GM12878 (cell line): Measurements from ENCODE around the gene AKR1A1. TPM values are rescaled to one million over a fixed set of nuclear protein-coding genes. Genes with fewer than 3 reads are reported as not detected.
A peak's percentile ranks its signal among the peaks of the same experiment; 100 is the strongest.

Experiments used
- ATAC-seq: fragments of 200-7000 bp; cut with Tn5 transposase; 3 replicates; pipeline ENCODE4 v1.9.1; 2020; ENCODE audit warnings: mild to moderate bottlenecking, moderate library complexity
- BruUV-seq: library from RNA; stranded (reverse); fragments of 400-500 nt; replicated peaks from 2 replicates; lab custom pipeline; 2021; lab: Mats Ljungman, UMichigan
- CTCF ChIA-PET: fragments of 300-600 bp; sonication (Branson Sonifier 250); formaldehyde crosslinking; extraction: SDS; loops from one replicate; lab custom pipeline; 2021; ENCODE audit warnings: inconsistent platforms; lab: Yijun Ruan, JAX
- POLR2A ChIA-PET: fragments of 350-600 bp; formaldehyde crosslinking; extraction: SDS; loops from one replicate; lab custom pipeline; 2021; ENCODE audit warnings: inconsistent platforms; lab: Charles Lee
- RAD21 ChIA-PET: fragments of 300-600 bp; sonication (Branson Sonifier 250); formaldehyde crosslinking; loops from one replicate; lab custom pipeline; 2023; ENCODE audit warnings: antibody characterized with exemption; ENCODE audit not compliant: unreplicated experiment; lab: Charles Lee
- SMC1A ChIA-PET: fragments of 300-600 bp; sonication (Branson Sonifier 250); formaldehyde crosslinking; loops from one replicate; lab custom pipeline; 2023; ENCODE audit not compliant: unreplicated experiment, uncharacterized antibody; lab: Charles Lee
- DNase-seq: peaks from one replicate; pipeline ENCODE4 v3.0.0-alpha.2; 2011; ENCODE audit warnings: low read depth, low spot score
- FAIRE-seq: peaks from 3 replicates; lab custom pipeline; 2011; peaks lifted over from hg19 to GRCh38; lab: Jason Lieb, UNC
- H2AFZ ChIP-seq: 2 replicates; pipeline ENCODE4 v1.6.0; 2011; ENCODE audit warnings: low read depth, low read length, control low read depth; ENCODE audit not compliant: control insufficient read depth
- H3K27ac ChIP-seq: 2 replicates; pipeline ENCODE4 v1.5.1; 2011; ENCODE audit warnings: control low read depth; ENCODE audit not compliant: control insufficient read depth, insufficient read depth
- H3K27me3 ChIP-seq, 2 experiments: replicated peaks in 1 of 2; 2 replicates each; pipeline versions ENCODE4 v1.6.0 to v1.6.1; 2011; ENCODE audit warnings: low read length in 1 of 2; ENCODE audit not compliant: control insufficient read depth in 2 of 2, insufficient read depth in 2 of 2
- H3K36me3 ChIP-seq, 2 experiments: 2 replicates each; pipeline ENCODE4 v1.5.1; 2011; ENCODE audit warnings: low read length in 1 of 2; ENCODE audit not compliant: control insufficient read depth in 2 of 2, insufficient read depth in 2 of 2
- H3K4me1 ChIP-seq: 2 replicates; pipeline ENCODE4 v1.6.1; 2011; ENCODE audit warnings: mild to moderate bottlenecking, low read length, moderate library complexity, mixed read lengths; ENCODE audit not compliant: control insufficient read depth, insufficient read depth
- H3K4me2 ChIP-seq: 2 replicates; pipeline ENCODE4 v1.6.0; 2011; ENCODE audit warnings: control low read depth; ENCODE audit not compliant: control insufficient read depth, insufficient read depth
- H3K4me3 ChIP-seq: fragments of 200-600 bp; sonication (generic); 2 replicates; pipeline ENCODE4 v1.5.1; 2016
- H3K79me2 ChIP-seq: 2 replicates; pipeline ENCODE4 v1.6.0; 2011; ENCODE audit warnings: low read length; ENCODE audit not compliant: control insufficient read depth, insufficient read depth
- H3K9ac ChIP-seq: 2 replicates; pipeline ENCODE4 v1.8.0; 2011; ENCODE audit warnings: low read length, control low read depth, mixed read lengths; ENCODE audit not compliant: control insufficient read depth, insufficient read depth
- H3K9me3 ChIP-seq: replicated peaks from 3 replicates; pipeline ENCODE4 v1.5.1; 2011; ENCODE audit warnings: mild to moderate bottlenecking, low read length; ENCODE audit not compliant: control insufficient read depth, insufficient read depth
- H4K20me1 ChIP-seq: 2 replicates; pipeline ENCODE4 v1.6.0; 2011; ENCODE audit not compliant: control insufficient read depth, insufficient read depth
- BACH1 ChIP-seq: fragments of 450-650 bp; IDR thresholded peaks from 2 replicates; pipeline ENCODE4 v1.6.1; 2017; ENCODE audit warnings: mild to moderate bottlenecking, borderline replicate concordance
- CEBPB ChIP-seq, 2 experiments: fragments of 150-350 bp in 1 of 2; IDR thresholded peaks; 2 replicates each; pipeline ENCODE4 v1.6.1; 2012 to 2014; ENCODE audit warnings: low read depth in 2 of 2, low read length in 2 of 2, borderline replicate concordance in 1 of 2, inconsistent platforms in 1 of 2
- CHD2 ChIP-seq: IDR thresholded peaks from 2 replicates; pipeline ENCODE4 v1.6.1; 2011; ENCODE audit warnings: low read depth, low read length, improper control_type of control experiment, borderline replicate concordance
- EZH2 ChIP-seq: IDR thresholded peaks from 2 replicates; pipeline ENCODE4 v1.6.1; 2012; ENCODE audit warnings: low read depth, mild to moderate bottlenecking, control low read depth, inconsistent platforms, low read length, borderline replicate concordance; ENCODE audit not compliant: control insufficient read depth
- NFYB ChIP-seq: IDR thresholded peaks from 2 replicates; pipeline ENCODE4 v1.6.1; 2011; ENCODE audit warnings: low read depth, mild to moderate bottlenecking, low read length, improper control_type of control experiment, moderate library complexity; ENCODE audit not compliant: insufficient read depth
- TCF12 ChIP-seq: IDR thresholded peaks from 2 replicates; pipeline ENCODE4 v1.6.1; 2011; ENCODE audit warnings: low read depth, mild to moderate bottlenecking, low read length
- TCF3 ChIP-seq: IDR thresholded peaks from 2 replicates; pipeline ENCODE4 v1.6.1; 2012; ENCODE audit warnings: low read depth, mild to moderate bottlenecking, low read length, borderline replicate concordance; ENCODE audit not compliant: insufficient read depth
- ZSCAN29 ChIP-seq: fragments of 450-650 bp; IDR thresholded peaks from 2 replicates; pipeline ENCODE4 v1.6.1; 2017; ENCODE audit warnings: mild to moderate bottlenecking, moderate library complexity
- WGBS: methylation state at CpG from one replicate; pipeline ENCODE4 v1.1.6; 2016; ENCODE audit warnings: low lambda C conversion rate; ENCODE audit not compliant: insufficient replicate concordance, insufficient coverage; ENCODE audit errors: missing lambda C conversion rate; 5-methylcytosine and 5-hydroxymethylcytosine counted together
- in situ Hi-C: fragments of 300-500 bp; cut with MboI; formaldehyde crosslinking; loops from 9 replicates; pipeline ENCODE4 v1.14.3; 2018; ENCODE audit warnings: mixed read lengths
- intact Hi-C: fragments of 100-400 bp; cut with micrococcal nuclease; formaldehyde crosslinking; loops from one replicate; pipeline ENCODE4 v1.14.2; 2022; ENCODE audit not compliant: unreplicated experiment
- polyA plus RNA-seq, 11 experiments: library from polyadenylated mRNA; depleted of rRNA in 4 of 11; unstranded in 6 of 11; stranded (reverse) in 5 of 11; fragments of >200 nt; fragmentation: Nextera tagmentation in 4 of 11; fragmentation: Illumina TruSeq in 1 of 11; extraction: Ambion mirVana in 4 of 11; extraction: Trizol in 1 of 11; gene quantifications; 1 replicate in 1 of 11; 2 replicates in 10 of 11; pipeline versions ENCODE4 v1.2.1 to v1.2.3, GENCODE V29; 2011 to 2016; ENCODE audit warnings: inconsistent platforms in 2 of 11, missing spikeins in 2 of 11, low read depth in 1 of 11
- total RNA-seq, 4 experiments: library from RNA; depleted of rRNA in 3 of 4; stranded (reverse); fragments of >200 nt in 3 of 4; fragmentation: Illumina TruSeq in 1 of 4; extraction: Trizol in 1 of 4; gene quantifications; 2 replicates each; pipeline versions ENCODE4 v1.2.1 to v1.2.3, GENCODE V29; 2013 to 2021
- TF ChIP-seq, protein P1 (sequence below): fragments of 450-650 bp; IDR thresholded peaks from 2 replicates; pipeline ENCODE4 v1.6.1; 2014; ENCODE audit warnings: mild to moderate bottlenecking
- TF ChIP-seq, protein P2 (sequence below): IDR thresholded peaks from 2 replicates; pipeline ENCODE4 v1.6.1; 2012; ENCODE audit warnings: low read depth, low read length, improper control_type of control experiment
- TF ChIP-seq, protein P3 (sequence below): fragments of 450-650 bp; IDR thresholded peaks from 2 replicates; pipeline ENCODE4 v1.6.1; 2017; ENCODE audit warnings: antibody characterized with exemption, mild to moderate bottlenecking, moderate library complexity

Gene AKR1A1
- total and polyA plus RNA-seq, 10 of the 15 experiments (the other 5 are each of a cell fraction or from before 2014, with no cell fraction given), result 187 to 335 (median 241) TPM

DNA sequence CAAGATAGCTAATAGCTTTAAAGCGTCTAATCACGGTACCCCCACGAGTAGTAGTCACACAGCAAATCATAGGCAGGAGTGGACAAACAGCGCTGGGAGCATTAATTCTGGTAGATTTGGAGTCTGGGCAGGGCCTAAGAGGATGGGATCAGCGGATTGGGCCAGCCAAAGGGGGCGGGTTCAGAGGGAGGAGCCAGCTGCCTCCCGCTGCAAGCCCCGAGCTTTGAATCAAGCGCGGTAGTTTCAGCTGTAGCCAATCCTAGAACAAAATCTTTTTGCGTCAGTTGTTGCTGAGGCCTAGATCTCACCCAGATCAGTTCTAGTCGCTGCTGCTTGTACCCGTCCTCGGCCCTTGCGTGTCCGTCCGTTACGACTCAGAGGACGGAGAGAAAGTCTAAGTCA, 32.6 kb downstream of the AKR1A1 start (continued):
- TF ChIP-seq CHD2 (peak; percentile 59; the same call in 1 of the 2 replicates), NFYB (peak; percentile 88), TCF12 (0 out of 2 replicates have a peak, but pooled peaks have one; percentile 14), CEBPB (IDR thresholded peaks at IDR 0.05; ENCODE audit: borderline replicate concordance in 1 of 2, low read depth in 2 of 2, low read length in 2 of 2) (peak in 1 of 2 experiments; percentile 81; a peak in 1 of 4 replicates), BACH1 (no peak)
- TF ChIP-seq, protein P1, sequence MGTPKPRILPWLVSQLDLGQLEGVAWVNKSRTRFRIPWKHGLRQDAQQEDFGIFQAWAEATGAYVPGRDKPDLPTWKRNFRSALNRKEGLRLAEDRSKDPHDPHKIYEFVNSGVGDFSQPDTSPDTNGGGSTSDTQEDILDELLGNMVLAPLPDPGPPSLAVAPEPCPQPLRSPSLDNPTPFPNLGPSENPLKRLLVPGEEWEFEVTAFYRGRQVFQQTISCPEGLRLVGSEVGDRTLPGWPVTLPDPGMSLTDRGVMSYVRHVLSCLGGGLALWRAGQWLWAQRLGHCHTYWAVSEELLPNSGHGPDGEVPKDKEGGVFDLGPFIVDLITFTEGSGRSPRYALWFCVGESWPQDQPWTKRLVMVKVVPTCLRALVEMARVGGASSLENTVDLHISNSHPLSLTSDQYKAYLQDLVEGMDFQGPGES, result peak; percentile 67
- TF ChIP-seq, protein P2, sequence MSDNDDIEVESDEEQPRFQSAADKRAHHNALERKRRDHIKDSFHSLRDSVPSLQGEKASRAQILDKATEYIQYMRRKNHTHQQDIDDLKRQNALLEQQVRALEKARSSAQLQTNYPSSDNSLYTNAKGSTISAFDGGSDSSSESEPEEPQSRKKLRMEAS, result peak; percentile 10; the same call in 1 of the 2 replicates

DNA sequence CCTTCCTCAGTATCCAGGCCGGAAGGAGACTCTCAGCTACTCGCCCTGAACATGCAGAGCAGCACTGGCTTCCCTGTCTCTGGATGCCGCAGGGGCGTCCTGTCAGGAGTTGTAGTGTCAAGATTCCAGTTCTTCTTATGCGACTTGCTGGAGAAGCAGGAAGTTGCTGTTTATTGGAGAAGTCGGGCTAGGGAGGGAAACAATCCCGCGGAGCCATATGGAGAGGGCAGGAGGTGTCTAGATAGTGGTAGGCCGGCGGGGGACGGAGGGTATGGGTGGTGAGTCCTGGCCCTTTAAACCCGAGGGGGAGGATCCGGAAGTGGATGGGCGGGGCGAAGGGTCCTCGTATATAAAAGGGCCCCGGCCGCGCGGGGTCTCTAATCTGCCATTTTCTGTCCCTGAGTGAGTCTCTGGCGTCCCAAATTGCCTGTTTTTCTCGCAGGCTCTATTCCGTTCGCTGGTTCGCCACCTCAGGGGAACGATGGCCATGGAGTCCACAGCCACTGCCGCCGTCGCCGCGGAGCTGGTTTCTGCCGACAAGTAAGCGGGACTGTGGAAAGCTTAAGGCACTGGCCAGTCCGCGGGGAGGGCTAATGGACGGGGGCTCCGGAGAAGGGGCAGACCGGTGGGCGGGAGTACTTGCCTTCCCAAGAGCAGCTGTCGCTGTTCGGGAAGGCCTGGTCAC, 33.2 kb downstream of the AKR1A1 start, which contains the start of gene NASP:
Gene NASP, plus strand, starts transcription at position 376 of the 685 bp plus-strand sequence. Its CDS starts 106 bp downstream, at position 482.
- Histone ChIP-seq H2AFZ (peak within 1 kb of the TSS; percentile 98), H3K4me2 (peak within 1 kb of the TSS; percentile 93), H3K4me3 (peak within 1 kb of the TSS; percentile 94), H3K27me3 (no peaks in the 10 kb centered on the region), H3K36me3 (no peaks in the 10 kb centered on the region), H3K4me1 (peaks cover 12% of the 10 kb centered on the region; the same call in 1 of the 2 replicates), H3K9me3 (no peaks in the 10 kb centered on the region), H3K27ac (peak within 1 kb of the TSS; percentile 97), H3K79me2 (peaks cover 48% of the 10 kb centered on the region), H4K20me1 (peaks cover 4% of the 10 kb centered on the region; the same call in 1 of the 2 replicates), H3K9ac (peak within 1 kb of the TSS; percentile 98)
- WGBS, result 1% methylated on average over 38 of the region's 41 CpGs
- in situ Hi-C loops, result loop anchor here (5.0 kb wide), 1 partner anchor 572 kb away; the partner anchor contains the start of genes HECTD3 and UROD
- POLR2A ChIA-PET, result interaction anchor here (0.5 to 3.7 kb wide), 27 partner anchors 10 to 853 kb away, joined by 3 to 35 read pairs (median 5); partner anchors contain the start of genes AKR1A1, CCDC163, GPBP1L1 and IPP
- SMC1A ChIA-PET, result interaction anchor here (1.0 to 6.2 kb wide), 19 partner anchors 10 to 572 kb away, joined by 3 to 35 read pairs (median 7); partner anchors contain the start of genes AKR1A1, CCDC163, HECTD3 and MMACHC
- CTCF ChIA-PET, result interaction anchor here (0.8 to 7.8 kb wide), 12 partner anchors 10 to 853 kb away, joined by 3 to 70 read pairs (median 4); partner anchors contain the start of genes PRDX1 and RNU5D-1
- intact Hi-C loops, result loop anchor here (2.0 to 10.0 kb wide), 3 partner anchors 63 to 569 kb away; partner anchors contain the start of genes GPBP1L1, HECTD3, PRDX1 and UROD
- BruUV-seq, result TSS peak; percentile 76
- no peak for FAIRE-seq
- RAD21 ChIA-PET, result interaction anchor here (0.7 to 6.3 kb wide), 17 partner anchors 14 to 296 kb away, joined by 3 to 41 read pairs (median 7); partner anchors contain the start of genes AKR1A1, CCDC163, GPBP1L1 and MMACHC
- DNase-seq, result no peak
- ATAC-seq, result peak; percentile 75
- TF ChIP-seq EZH2 (no peak), CHD2 (no peak), TCF3 (peak; percentile 60; the same call in 1 of the 2 replicates), ZSCAN29 (no peak)
- TF ChIP-seq, protein P3, sequence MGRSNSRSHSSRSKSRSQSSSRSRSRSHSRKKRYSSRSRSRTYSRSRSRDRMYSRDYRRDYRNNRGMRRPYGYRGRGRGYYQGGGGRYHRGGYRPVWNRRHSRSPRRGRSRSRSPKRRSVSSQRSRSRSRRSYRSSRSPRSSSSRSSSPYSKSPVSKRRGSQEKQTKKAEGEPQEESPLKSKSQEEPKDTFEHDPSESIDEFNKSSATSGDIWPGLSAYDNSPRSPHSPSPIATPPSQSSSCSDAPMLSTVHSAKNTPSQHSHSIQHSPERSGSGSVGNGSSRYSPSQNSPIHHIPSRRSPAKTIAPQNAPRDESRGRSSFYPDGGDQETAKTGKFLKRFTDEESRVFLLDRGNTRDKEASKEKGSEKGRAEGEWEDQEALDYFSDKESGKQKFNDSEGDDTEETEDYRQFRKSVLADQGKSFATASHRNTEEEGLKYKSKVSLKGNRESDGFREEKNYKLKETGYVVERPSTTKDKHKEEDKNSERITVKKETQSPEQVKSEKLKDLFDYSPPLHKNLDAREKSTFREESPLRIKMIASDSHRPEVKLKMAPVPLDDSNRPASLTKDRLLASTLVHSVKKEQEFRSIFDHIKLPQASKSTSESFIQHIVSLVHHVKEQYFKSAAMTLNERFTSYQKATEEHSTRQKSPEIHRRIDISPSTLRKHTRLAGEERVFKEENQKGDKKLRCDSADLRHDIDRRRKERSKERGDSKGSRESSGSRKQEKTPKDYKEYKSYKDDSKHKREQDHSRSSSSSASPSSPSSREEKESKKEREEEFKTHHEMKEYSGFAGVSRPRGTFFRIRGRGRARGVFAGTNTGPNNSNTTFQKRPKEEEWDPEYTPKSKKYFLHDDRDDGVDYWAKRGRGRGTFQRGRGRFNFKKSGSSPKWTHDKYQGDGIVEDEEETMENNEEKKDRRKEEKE, result no peak
- TF ChIP-seq, protein P1, result no peak
